ENCODE measurements around the gene THSD4.
"Not testable (repeated sequence)": the region's sequence is repeated elsewhere in the genome, so short reads cannot be mapped to it uniquely, and the experiment has no call there.

Gene THSD4

DNA sequence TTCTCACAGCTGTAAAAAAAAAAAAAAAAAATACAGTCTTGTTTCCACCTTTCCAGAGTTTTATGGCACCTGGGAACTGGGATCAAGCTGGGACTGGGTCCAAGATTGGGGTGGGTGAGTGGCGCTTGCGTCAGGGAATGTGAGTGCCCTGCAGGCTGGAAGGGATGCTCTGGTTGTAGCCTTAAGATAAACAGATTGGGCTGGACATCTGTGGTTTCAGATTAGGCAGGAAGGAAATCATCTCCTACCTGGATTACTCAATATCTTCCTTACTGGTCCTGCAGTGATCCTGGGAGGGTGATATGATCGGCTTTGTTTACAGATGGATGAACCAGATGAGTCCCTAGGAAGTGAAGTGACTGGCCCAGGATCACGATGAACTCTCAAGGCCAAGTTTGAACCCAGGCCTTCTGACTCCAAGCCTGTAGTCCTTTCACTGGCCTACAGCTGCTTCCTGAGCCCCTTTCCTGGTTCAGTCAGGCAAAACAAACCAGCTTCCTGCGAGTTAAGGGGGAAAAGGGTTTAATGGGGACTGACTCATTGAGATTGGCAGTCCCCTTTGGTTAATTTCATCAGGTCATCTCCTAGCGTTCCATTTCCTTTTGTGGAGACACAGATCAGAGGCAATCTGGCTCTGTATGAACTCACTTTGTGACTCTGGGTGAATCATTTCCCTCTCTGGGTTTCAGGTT, 179.8 kb downstream of the THSD4 start:
- DNase-seq (ENCODE audit: low spot score): no peak

- DNase-seq (ENCODE audit: low spot score): no peak
These were observed 180.5 kb downstream of the THSD4 start for GRCh38 chr15:71295603-71296314.

DNA sequence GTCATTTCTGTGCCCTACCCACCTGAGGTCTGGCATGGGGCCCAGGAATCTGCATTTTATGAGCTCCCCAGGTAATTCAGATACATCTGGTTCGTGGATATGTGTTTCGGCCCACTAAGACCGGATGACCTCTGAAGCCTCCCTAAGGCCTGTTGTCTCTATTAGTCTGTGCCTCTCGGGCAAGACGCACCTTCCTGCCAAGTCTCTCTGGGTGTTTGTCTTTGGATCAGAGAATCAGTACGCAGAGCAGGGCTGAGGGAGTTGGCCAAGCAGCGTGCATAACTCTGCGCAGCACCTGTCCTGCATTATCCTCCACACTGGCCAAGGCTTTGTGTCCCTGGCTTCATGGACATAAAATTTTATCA, 181.0 kb downstream of the THSD4 start:
- no peak for DNase-seq (ENCODE audit: low spot score)

GRCh38 chr15:71301958-71302621, 186.8 kb downstream of the THSD4 start:
- no peak for DNase-seq (ENCODE audit: low spot score)

- DNase-seq (ENCODE audit: low spot score): no peak
These were observed 187.7 kb downstream of the THSD4 start for GRCh38 chr15:71302861-71303410.

- no peak for DNase-seq (ENCODE audit: low spot score)
These were observed 188.7 kb downstream of the THSD4 start for GRCh38 chr15:71303977-71304376.

GRCh38 chr15:71304681-71305080, 189.4 kb downstream of the THSD4 start:
- DNase-seq (ENCODE audit: low spot score): no peak

- no peak for DNase-seq (ENCODE audit: low spot score)
These were observed 191.3 kb downstream of the THSD4 start for GRCh38 chr15:71306538-71306937.

DNA sequence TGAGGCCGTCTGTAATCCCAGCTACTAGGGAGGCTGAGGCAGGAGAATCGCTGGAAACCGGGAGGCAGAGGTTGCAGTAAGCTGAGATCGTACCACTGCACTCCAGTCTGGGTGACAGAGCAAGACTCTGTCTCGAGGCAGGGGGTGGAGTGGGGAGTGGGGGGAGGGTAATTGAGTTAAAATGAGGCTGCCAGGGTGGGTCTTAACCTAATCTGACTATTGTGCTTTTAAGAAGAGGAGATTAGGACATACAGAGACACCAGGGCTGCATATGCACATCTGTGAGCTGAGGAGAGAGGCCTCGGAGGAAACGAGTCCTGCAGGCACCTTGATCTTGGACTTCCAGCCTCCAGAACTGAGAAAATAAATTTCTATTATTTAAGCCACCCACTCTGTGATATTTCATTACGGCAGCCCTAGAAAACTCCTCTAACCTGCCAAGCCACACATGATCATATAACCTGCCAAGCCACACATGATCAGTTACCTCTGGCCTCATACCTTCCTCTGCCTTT, 197.0 kb downstream of the THSD4 start:
- DNase-seq (ENCODE audit: low spot score): no peak

- no peak for DNase-seq (ENCODE audit: low spot score)
These were observed 197.6 kb downstream of the THSD4 start for GRCh38 chr15:71312731-71313460.

GRCh38 chr15:71313806-71314205, 198.5 kb downstream of the THSD4 start:
- DNase-seq (ENCODE audit: low spot score): no peak

GRCh38 chr15:71314956-71315537, 199.8 kb downstream of the THSD4 start:
- no peak for DNase-seq (ENCODE audit: low spot score)

DNA sequence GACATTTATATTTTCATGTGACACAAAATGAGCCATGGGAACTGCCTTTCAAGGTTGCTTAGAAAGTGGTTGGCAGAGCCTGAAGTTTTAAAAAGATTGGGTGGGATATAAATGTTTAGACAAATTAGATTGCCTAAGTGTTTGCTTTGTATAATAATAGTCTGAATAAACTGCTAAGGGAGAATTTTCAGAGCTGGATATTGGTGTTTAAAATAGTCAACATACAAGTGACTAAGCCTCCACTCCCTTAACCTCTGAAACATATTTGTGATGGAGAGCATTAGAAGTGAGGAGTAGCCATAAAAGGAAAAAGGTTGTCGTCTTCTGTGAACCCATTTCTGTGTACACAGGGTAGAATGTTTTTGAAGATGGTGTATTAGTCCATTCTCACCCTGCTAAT, 201.6 kb downstream of the THSD4 start:
- no peak for DNase-seq (ENCODE audit: low spot score)

- DNase-seq (ENCODE audit: low spot score): not testable (repeated sequence)
These were observed 204.2 kb downstream of the THSD4 start for GRCh38 chr15:71319424-71319823.

DNA sequence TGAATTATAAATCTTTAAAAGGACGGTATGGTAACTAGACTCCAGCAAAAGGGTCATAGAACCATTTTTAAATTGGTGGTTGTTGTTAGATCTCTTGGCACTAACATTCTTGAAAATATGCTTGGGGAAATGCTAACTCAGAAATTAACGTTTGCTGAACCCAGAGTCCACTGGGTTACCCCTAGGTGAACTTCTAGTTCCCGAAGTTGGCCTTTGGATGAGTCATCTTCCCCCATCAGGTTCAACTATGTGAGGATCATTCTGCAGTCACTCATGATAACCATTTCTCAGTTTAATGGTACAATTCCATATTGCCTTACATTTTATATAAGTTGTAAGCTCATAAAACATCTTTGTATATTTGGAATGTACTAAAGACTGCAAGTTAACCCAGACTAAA, 204.7 kb downstream of the THSD4 start:
- DNase-seq (ENCODE audit: low spot score): no peak

DNA sequence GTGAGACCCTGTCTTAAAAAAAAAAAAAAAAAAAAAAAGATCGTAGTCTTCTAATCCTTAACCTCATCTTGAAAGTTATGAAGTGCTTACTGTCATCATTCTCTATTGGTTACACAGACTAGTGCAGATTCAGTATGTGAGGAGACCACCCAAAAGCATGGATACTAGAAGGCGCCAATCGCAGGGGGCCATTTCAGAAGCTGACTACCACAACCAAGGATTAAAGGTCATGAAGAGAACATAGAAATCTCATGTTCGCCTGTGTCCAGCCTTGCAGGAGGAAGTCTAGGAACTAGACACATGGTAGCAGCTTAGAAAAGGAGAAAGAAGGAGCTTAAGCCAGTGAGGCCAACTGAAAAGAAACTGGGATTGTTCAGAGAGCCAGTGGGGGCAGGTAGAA, 207.8 kb downstream of the THSD4 start:
- DNase-seq (ENCODE audit: low spot score): no peak

DNA sequence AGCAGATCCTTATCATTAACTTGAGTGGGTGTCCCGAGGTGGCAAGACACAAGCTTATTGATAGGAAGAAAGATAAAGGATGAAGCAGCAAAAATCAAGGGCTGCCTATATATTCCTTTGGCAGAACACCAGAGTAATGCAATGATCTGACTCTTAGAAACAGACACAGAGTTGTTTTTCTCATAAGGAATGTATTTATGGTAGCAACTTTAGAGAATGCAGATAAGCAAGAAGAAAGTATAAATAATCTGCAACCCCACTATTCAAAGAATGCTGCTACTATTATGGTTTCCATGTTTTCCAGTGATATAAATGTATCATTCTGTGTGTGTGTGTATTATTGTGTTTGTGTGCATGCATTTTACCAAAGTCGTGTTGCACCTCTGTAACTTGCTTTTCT, 208.3 kb downstream of the THSD4 start:
- no peak for DNase-seq (ENCODE audit: low spot score)

GRCh38 chr15:71325481-71325880, 210.2 kb downstream of the THSD4 start:
- DNase-seq (ENCODE audit: low spot score): no peak

DNA sequence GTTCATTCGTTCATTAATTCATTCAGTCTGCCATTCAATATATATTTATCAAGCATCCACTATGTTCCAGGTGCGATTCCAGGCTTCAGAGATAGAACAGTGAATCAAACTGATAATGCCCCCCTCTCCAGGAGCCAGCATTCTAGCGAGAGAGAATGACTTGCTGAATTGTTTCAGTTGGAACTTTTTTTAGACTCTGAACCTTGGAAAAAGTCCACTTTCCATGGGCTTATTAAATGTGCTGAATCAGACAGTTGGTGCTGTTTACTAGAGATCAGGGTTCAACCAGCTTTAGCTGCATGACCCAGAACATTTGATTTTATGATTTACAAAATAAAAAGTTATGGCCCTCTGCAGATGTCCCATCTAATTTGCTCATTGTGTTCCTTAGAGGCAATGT, 213.2 kb downstream of the THSD4 start:
- DNase-seq (ENCODE audit: low spot score): no peak

- no peak for DNase-seq (ENCODE audit: low spot score)
These were observed 213.8 kb downstream of the THSD4 start for GRCh38 chr15:71329041-71329440.

DNA sequence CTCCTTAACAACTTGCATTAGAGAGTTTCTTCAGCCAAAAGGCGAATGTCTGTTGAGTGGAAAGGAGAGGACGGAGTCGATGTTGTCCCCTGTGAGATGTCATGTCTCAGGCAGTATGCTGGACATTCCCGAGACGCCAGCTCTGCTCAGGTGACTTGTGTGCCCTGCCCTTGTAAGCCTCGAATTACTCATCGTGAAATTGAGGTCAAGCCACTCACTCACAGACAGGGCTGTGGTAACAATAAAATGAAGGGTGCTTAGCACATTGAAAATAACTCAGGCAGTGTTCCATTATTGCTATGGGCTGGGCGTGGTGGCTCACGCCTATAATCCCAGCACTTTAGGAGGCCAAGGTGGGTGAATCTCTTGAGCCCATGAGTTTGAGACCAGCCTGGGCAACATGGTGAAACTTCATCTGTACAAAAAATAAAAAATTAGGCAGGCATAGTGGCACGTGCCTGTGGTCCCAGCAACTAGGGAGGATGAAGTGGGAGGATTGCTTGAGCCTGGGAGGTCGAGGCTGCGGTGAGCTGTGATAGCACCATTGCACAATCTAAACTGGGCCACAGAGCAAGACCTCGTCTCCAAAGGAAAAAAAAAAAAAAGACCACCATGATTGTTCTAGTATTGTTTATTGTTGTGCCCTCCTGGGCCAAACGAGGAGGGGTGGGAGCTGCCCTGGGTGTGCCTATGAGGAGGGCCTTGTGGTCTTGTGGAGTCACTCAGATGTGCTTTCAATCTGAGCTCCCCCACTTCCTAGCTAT, 214.4 kb downstream of the THSD4 start:
- no peak for DNase-seq (ENCODE audit: low spot score)
